PC-3 (cell line): Measurements from ENCODE around the gene ZNF777.
"Not testable (repeated sequence)": the region's sequence is repeated elsewhere in the genome, so short reads cannot be mapped to it uniquely, and the experiment has no call there.

ENCODE experiments used
- EZH2 ChIP-seq: fragments of 300-600 bp; sonication (generic); IDR thresholded peaks from one replicate; pipeline ENCODE4 v1.6.1; 2017; ENCODE audit warnings: antibody characterized with exemption, mild to moderate bottlenecking, low read length; ENCODE audit not compliant: unreplicated experiment
- TF ChIP-seq, protein P1 (sequence below): fragments of 300-600 bp; sonication (generic); conservative IDR thresholded peaks from 2 replicates; pipeline ENCODE4 v1.5.1; 2017; ENCODE audit warnings: antibody characterized with exemption, low read depth, mild to moderate bottlenecking, low read length

DNA sequence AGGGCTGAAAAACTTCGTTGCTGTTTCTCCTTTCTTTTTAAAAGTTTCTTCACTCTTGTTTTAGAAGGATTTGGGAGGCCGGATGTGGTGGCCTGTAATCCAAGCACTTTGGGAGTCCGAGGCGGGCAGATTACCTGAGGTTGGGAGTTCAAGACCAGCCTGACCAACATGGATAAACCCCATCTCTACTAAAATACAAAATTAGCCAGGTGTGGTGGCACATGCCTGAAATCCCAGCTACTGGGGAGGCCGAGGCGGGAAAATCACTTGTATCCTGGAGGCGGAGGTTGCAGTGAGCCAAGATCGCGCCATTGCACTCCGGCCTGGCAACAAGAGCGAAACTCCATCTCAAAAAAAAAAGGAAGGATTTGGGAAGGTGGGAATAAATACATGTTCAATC lies 14.8 kb downstream of the ZNF777 start:
- TF ChIP-seq, protein P1, sequence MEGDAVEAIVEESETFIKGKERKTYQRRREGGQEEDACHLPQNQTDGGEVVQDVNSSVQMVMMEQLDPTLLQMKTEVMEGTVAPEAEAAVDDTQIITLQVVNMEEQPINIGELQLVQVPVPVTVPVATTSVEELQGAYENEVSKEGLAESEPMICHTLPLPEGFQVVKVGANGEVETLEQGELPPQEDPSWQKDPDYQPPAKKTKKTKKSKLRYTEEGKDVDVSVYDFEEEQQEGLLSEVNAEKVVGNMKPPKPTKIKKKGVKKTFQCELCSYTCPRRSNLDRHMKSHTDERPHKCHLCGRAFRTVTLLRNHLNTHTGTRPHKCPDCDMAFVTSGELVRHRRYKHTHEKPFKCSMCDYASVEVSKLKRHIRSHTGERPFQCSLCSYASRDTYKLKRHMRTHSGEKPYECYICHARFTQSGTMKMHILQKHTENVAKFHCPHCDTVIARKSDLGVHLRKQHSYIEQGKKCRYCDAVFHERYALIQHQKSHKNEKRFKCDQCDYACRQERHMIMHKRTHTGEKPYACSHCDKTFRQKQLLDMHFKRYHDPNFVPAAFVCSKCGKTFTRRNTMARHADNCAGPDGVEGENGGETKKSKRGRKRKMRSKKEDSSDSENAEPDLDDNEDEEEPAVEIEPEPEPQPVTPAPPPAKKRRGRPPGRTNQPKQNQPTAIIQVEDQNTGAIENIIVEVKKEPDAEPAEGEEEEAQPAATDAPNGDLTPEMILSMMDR, result not testable (repeated sequence)
- not testable (repeated sequence) for TF ChIP-seq EZH2
